ENCODE measurements around the gene CACUL1.
"Not testable (repeated sequence)": the region's sequence is repeated elsewhere in the genome, so short reads cannot be mapped to it uniquely, and the experiment has no call there.

The CACUL1 gene

DNA sequence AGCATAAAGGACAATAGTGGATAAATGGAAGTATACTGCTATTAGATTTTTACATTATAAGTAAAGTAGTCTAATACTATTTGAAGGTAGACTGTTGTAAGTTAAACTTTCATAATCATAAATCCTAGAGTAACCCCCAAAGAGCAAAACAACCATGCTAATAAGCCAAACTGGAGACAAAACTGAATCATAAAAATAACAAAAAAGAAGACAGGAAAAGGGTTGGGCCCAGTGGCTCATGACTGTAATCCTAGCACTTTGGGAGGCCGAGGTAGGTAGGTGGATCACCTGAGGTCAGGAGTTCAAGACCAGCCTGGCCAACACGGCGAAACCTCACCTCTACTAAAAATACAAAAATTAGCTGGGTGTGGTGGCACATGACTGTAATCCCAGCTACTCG is 9.7 kb downstream of the CACUL1 start:
- Histone ChIP-seq H3K36me3 (ENCODE audit: control insufficient read depth, insufficient read depth, low read length) (no peaks in the 10 kb centered on the region), H3K9me3 (ENCODE audit: control insufficient read depth, insufficient read depth, low read length) (no peaks in the 10 kb centered on the region), H3K9ac (ENCODE audit: low read depth, low read length) (no peak overlapping the region), H3K4me1 (ENCODE audit: control insufficient read depth, insufficient read depth, low read length) (peaks cover 2% of the 10 kb centered on the region), H3K27me3 (ENCODE audit: control insufficient read depth, insufficient read depth, low read length) (no peaks in the 10 kb centered on the region), H3K4me3 (ENCODE audit: low read depth, low read length) (no peak overlapping the region)

DNA sequence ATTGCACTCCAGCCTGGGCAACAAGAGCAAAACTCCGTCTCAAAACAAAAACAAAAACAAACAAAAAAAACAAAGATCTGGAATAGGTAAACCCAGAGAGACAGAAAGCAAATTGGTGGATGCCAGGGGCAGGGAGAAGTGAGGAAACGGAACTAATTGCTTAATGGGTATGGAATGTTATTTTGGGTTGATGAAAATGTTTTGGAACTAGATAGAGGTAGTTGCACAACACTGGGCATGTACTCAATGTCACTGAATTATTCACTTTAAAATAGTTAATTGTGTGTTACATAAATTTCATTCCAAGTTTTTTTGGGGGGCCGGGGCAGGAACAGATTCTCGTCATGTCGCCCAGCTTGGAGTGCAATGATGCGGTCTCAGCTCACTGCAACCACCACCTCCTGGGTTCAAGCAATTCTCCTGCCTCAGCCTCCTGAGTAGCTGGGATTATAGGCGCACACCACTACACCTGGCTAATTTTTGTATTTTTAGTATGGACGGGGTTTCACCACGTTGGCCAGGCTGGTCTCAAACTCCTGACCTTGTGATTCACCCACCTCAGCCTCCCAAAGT is 10.3 kb downstream of the CACUL1 start:
- not testable (repeated sequence) for H3K9ac ChIP-seq (ENCODE audit: low read depth, low read length); H3K36me3 ChIP-seq (ENCODE audit: control insufficient read depth, insufficient read depth, low read length); H3K9me3 ChIP-seq (ENCODE audit: control insufficient read depth, insufficient read depth, low read length); H3K27me3 ChIP-seq (ENCODE audit: control insufficient read depth, insufficient read depth, low read length); H3K4me3 ChIP-seq (ENCODE audit: low read depth, low read length); H3K4me1 ChIP-seq (ENCODE audit: control insufficient read depth, insufficient read depth, low read length)

DNA sequence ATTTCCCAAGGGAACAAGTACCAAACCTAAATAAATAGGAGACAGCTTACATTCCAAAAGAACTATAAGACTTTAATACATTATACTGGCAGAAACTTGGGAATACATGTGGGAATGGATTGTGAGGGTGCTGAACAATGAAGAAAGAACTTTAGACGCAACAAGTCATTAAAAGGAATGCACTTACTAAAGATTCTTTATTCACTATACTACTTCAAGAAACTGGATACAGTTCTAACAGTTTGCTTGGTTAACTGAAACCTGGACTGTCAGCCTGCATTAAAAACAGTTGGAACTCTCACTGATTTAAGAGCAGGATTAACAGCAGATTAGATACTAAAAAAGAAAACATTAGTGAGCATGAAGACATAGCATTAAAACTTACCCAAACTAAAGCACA is 12.0 kb downstream of the CACUL1 start:
- H3K9ac ChIP-seq (ENCODE audit: low read depth, low read length), result no peak overlapping the region
- H3K27me3 ChIP-seq (ENCODE audit: control insufficient read depth, insufficient read depth, low read length), result no peaks in the 10 kb centered on the region
- H3K36me3 ChIP-seq (ENCODE audit: control insufficient read depth, insufficient read depth, low read length), result no peaks in the 10 kb centered on the region
- H3K4me3 ChIP-seq (ENCODE audit: low read depth, low read length), result no peak overlapping the region
- H3K4me1 ChIP-seq (ENCODE audit: control insufficient read depth, insufficient read depth, low read length), result peaks cover 2% of the 10 kb centered on the region
- no peaks in the 10 kb centered on the region for H3K9me3 ChIP-seq (ENCODE audit: control insufficient read depth, insufficient read depth, low read length)

DNA sequence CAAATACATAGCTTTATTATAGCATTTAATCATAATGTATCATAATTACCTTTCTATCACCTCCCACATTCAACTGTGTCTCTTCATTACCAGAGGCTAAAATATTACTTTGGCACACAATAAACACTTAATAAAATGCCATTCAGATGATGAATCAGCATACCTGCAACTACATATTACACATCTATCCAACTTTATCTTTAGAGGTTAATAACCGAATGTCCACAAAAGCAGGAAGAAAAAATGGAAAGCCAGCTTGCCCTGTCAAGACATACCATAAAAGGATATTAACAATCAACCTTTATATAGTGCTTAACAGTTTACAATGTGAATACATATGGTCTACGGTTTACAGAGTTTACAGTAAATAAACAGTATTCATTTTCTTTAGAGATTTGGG is 12.7 kb downstream of the CACUL1 start:
- Histone ChIP-seq H3K4me1 (ENCODE audit: control insufficient read depth, insufficient read depth, low read length) (peaks cover 2% of the 10 kb centered on the region), H3K9me3 (ENCODE audit: control insufficient read depth, insufficient read depth, low read length) (no peaks in the 10 kb centered on the region), H3K9ac (ENCODE audit: low read depth, low read length) (no peak overlapping the region)

GRCh38 chr10:118738406-118738805 is 16.4 kb downstream of the CACUL1 start:
- no peak overlapping the region for H3K4me3 ChIP-seq (ENCODE audit: low read depth, low read length)
- peaks cover 4% of the 10 kb centered on the region for H3K4me1 ChIP-seq (ENCODE audit: control insufficient read depth, insufficient read depth, low read length)
- H3K36me3 ChIP-seq (ENCODE audit: control insufficient read depth, insufficient read depth, low read length), result no peaks in the 10 kb centered on the region
- H3K27me3 ChIP-seq (ENCODE audit: control insufficient read depth, insufficient read depth, low read length), result no peaks in the 10 kb centered on the region
- H3K9me3 ChIP-seq (ENCODE audit: control insufficient read depth, insufficient read depth, low read length), result no peaks in the 10 kb centered on the region
- no peak overlapping the region for H3K9ac ChIP-seq (ENCODE audit: low read depth, low read length)

More for the DNA sequence above, 12.7 kb downstream of the CACUL1 start:
- H3K36me3 ChIP-seq (ENCODE audit: control insufficient read depth, insufficient read depth, low read length), result no peaks in the 10 kb centered on the region
- no peaks in the 10 kb centered on the region for H3K27me3 ChIP-seq (ENCODE audit: control insufficient read depth, insufficient read depth, low read length)
- no peak overlapping the region for H3K4me3 ChIP-seq (ENCODE audit: low read depth, low read length)

GRCh38 chr10:118737603-118738302 is 17.0 kb downstream of the CACUL1 start:
- H3K36me3 ChIP-seq (ENCODE audit: control insufficient read depth, insufficient read depth, low read length), result no peaks in the 10 kb centered on the region
- H3K4me1 ChIP-seq (ENCODE audit: control insufficient read depth, insufficient read depth, low read length), result peaks cover 11% of the 10 kb centered on the region
- H3K9ac ChIP-seq (ENCODE audit: low read depth, low read length), result no peak overlapping the region
- H3K27me3 ChIP-seq (ENCODE audit: control insufficient read depth, insufficient read depth, low read length), result no peaks in the 10 kb centered on the region
- H3K9me3 ChIP-seq (ENCODE audit: control insufficient read depth, insufficient read depth, low read length), result no peaks in the 10 kb centered on the region
- no peak overlapping the region for H3K4me3 ChIP-seq (ENCODE audit: low read depth, low read length)

- Histone ChIP-seq H3K9ac (ENCODE audit: low read depth, low read length) (no peak overlapping the region), H3K27me3 (ENCODE audit: control insufficient read depth, insufficient read depth, low read length) (no peaks in the 10 kb centered on the region), H3K36me3 (ENCODE audit: control insufficient read depth, insufficient read depth, low read length) (no peaks in the 10 kb centered on the region), H3K9me3 (ENCODE audit: control insufficient read depth, insufficient read depth, low read length) (no peaks in the 10 kb centered on the region), H3K4me3 (ENCODE audit: low read depth, low read length) (no peak overlapping the region), H3K4me1 (ENCODE audit: control insufficient read depth, insufficient read depth, low read length) (peaks cover 16% of the 10 kb centered on the region)
These were observed 19.5 kb downstream of the CACUL1 start for GRCh38 chr10:118735294-118735693.

DNA sequence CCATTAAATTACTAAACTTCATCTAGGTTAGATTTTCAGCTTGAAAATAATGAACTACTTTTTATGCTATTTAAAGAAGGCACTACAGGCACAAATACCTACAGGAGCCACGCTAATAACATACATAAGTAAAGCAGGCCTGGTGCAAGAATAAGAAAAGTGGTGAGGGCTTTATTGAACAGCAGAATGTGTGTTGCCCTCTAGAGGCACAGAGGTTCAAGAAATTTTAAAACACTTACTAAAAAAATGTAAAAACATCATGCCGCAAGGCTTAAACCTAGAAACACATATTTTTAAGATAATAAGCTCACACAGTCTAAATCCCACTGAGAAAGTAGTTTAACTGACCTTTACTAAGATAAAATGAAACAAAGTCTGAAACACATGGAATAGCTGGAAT is 20.3 kb downstream of the CACUL1 start:
- H3K9ac ChIP-seq (ENCODE audit: low read depth, low read length), result no peak overlapping the region
- H3K4me3 ChIP-seq (ENCODE audit: low read depth, low read length), result no peak overlapping the region
- H3K27me3 ChIP-seq (ENCODE audit: control insufficient read depth, insufficient read depth, low read length), result no peaks in the 10 kb centered on the region
- no peaks in the 10 kb centered on the region for H3K9me3 ChIP-seq (ENCODE audit: control insufficient read depth, insufficient read depth, low read length)
- H3K36me3 ChIP-seq (ENCODE audit: control insufficient read depth, insufficient read depth, low read length), result no peaks in the 10 kb centered on the region
- H3K4me1 ChIP-seq (ENCODE audit: control insufficient read depth, insufficient read depth, low read length), result peaks cover 16% of the 10 kb centered on the region

GRCh38 chr10:118732245-118733165 is 22.3 kb downstream of the CACUL1 start:
- Histone ChIP-seq H3K36me3 (ENCODE audit: control insufficient read depth, insufficient read depth, low read length) (no peaks in the 10 kb centered on the region), H3K27me3 (ENCODE audit: control insufficient read depth, insufficient read depth, low read length) (no peaks in the 10 kb centered on the region), H3K9me3 (ENCODE audit: control insufficient read depth, insufficient read depth, low read length) (no peaks in the 10 kb centered on the region), H3K9ac (ENCODE audit: low read depth, low read length) (no peak overlapping the region), H3K4me3 (ENCODE audit: low read depth, low read length) (no peak overlapping the region), H3K4me1 (ENCODE audit: control insufficient read depth, insufficient read depth, low read length) (peaks cover 16% of the 10 kb centered on the region)

DNA sequence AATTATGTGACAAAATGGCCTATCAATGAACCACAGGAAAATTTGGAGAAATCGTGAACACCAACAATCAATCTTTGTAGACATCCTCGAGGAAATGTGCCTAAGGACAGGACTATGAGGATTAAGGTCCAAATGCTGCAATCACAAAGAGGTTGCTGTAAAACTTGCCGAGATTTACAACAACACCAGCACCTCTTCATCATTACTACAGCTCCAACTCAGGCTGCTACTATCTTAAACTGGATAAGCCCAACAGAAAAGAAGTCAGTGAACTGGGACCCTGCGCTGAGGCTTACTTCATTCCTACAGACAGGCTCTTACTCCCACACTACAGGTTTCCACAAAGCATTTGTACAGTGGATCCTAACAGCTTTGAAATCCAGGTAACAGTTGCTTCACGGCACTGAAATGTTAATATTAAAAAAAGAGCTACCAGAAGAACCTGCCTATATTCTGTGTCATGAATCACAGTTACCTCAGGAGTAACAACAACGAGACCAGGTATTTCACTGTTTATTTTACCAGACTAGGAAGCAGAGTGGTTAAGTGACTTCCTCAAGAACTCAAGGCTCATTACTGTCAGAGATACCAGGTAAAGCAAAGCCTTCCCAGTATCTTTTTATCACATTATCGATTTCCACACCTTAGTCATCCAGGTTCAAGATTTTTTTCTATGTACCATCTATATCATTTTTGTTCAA is 23.9 kb downstream of the CACUL1 start:
- peaks cover 16% of the 10 kb centered on the region for H3K4me1 ChIP-seq (ENCODE audit: control insufficient read depth, insufficient read depth, low read length)
- no peak overlapping the region for H3K9ac ChIP-seq (ENCODE audit: low read depth, low read length)
- no peak overlapping the region for H3K4me3 ChIP-seq (ENCODE audit: low read depth, low read length)
- no peaks in the 10 kb centered on the region for H3K9me3 ChIP-seq (ENCODE audit: control insufficient read depth, insufficient read depth, low read length)
- no peaks in the 10 kb centered on the region for H3K36me3 ChIP-seq (ENCODE audit: control insufficient read depth, insufficient read depth, low read length)
- H3K27me3 ChIP-seq (ENCODE audit: control insufficient read depth, insufficient read depth, low read length), result no peaks in the 10 kb centered on the region

DNA sequence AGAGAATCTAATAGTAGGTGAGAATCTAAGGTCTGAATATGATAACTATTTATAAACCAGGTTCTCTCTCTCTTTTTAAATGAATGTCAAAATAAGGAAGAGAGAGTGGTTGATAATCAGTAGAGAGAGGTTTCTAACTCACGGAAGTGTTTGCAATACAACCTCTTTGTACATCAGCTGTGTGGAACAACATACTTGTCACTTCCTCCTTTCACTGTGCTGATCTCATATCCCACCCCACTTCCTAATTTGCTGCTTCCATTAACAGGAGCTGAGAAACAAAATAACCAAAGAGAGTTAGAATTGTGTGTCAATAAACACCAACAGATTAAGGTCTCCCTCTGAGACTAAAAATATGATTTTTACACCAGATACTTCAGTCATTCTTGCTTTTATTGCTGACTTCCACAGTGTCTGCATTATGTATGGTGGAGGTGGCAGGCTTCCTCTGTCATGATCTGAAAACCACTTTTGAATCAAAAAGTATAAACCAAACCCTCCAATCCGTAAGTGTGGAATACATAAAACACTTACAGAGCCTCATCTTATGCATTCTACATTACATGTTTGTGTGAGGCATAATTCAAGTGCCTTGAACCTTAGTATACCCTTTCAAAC is 25.0 kb downstream of the CACUL1 start:
- peaks cover 13% of the 10 kb centered on the region for H3K4me1 ChIP-seq (ENCODE audit: control insufficient read depth, insufficient read depth, low read length)
- H3K36me3 ChIP-seq (ENCODE audit: control insufficient read depth, insufficient read depth, low read length), result no peaks in the 10 kb centered on the region
- H3K4me3 ChIP-seq (ENCODE audit: low read depth, low read length), result no peak overlapping the region
- H3K27me3 ChIP-seq (ENCODE audit: control insufficient read depth, insufficient read depth, low read length), result no peaks in the 10 kb centered on the region
- H3K9ac ChIP-seq (ENCODE audit: low read depth, low read length), result no peak overlapping the region
- no peaks in the 10 kb centered on the region for H3K9me3 ChIP-seq (ENCODE audit: control insufficient read depth, insufficient read depth, low read length)
